ENCODE measurements around the gene E2F7.

DNA sequence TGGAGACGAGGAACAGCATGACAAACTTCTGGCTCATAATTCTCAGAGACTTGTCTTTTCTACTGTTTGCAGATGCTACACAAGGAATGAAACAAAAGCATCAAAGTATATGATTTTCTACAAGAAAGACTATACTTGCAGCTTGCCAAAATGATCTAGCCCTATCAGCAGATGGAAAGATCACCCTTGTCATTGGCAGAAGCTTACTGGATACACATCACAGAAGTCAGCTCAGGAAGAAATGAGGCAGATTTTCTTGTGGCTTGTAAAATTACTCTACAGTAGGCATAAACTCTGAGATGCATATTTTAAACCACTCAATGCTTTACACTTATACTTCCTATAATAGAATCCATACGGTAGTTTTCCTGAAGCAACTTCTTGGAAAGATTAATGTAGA lies 20.6 kb downstream of the E2F7 start:
- TF ChIP-seq YY1 (IDR thresholded peaks at IDR 0.05; ENCODE audit: insufficient read depth, insufficient read length) (no peak), ZNF274 (IDR thresholded peaks at IDR 0.05; ENCODE audit: low read depth, low read length) (no peak), SUZ12 (IDR thresholded peaks at IDR 0.05; ENCODE audit: extremely low read depth, insufficient read depth, insufficient read length) (no peak)
